HepG2 (cell line): ENCODE measurements around the gene OBSL1. TPM values are rescaled to one million over a fixed set of nuclear protein-coding genes. Genes with fewer than 3 reads are reported as not detected.

ENCODE experiments used
- ATAC-seq: fragments of 200-7000 bp; cut with Tn5 transposase; 3 replicates; pipeline ENCODE4 v1.9.1; 2020; ENCODE audit warnings: mild to moderate bottlenecking, moderate library complexity
- BruUV-seq: library from RNA; stranded (reverse); fragments of 400-500 nt; replicated peaks from 2 replicates; lab custom pipeline; 2021; lab: Mats Ljungman, UMichigan
- CTCF ChIA-PET: fragments of 300-600 bp; formaldehyde crosslinking; extraction: SDS; loops from one replicate; lab custom pipeline; 2021; ENCODE audit warnings: low total read pairs, inconsistent platforms, low intra/inter-chr PET ratio; lab: Yijun Ruan, JAX
- POLR2A ChIA-PET: fragments of 350-600 bp; sonication (Branson Sonifier 250); formaldehyde crosslinking; loops from one replicate; lab custom pipeline; 2020; ENCODE audit warnings: antibody characterized with exemption, inconsistent platforms; lab: Yijun Ruan, JAX
- DNase-seq: peaks from one replicate; pipeline ENCODE4 v3.0.0-alpha.2; 2015; ENCODE audit warnings: low spot score
- FAIRE-seq: peaks from 3 replicates; lab custom pipeline; 2011; peaks lifted over from hg19 to GRCh38; lab: Jason Lieb, UNC
- H2AFZ ChIP-seq: one replicate; pipeline ENCODE4 v1.6.1; 2011; ENCODE audit warnings: low read length, inconsistent platforms
- H3K27ac ChIP-seq: fragments of 300-600 bp; 3 replicates; pipeline ENCODE4 v1.8.0; 2011; ENCODE audit warnings: mixed run types, mild to moderate bottlenecking, mixed read lengths, low read length, inconsistent platforms; ENCODE audit not compliant: insufficient read depth; ENCODE audit errors: extremely low read length
- H3K27me3 ChIP-seq, 2 experiments: fragments of 200-600 bp in 1 of 2; 2 replicates in 1 of 2; 3 replicates in 1 of 2; pipeline versions ENCODE4 v1.6.0 to v1.8.0; 2011; ENCODE audit warnings: low read length in 2 of 2, mild to moderate bottlenecking in 2 of 2, moderate library complexity in 2 of 2, inconsistent platforms in 1 of 2; ENCODE audit not compliant: insufficient read depth in 2 of 2, control insufficient read depth in 1 of 2
- H3K36me3 ChIP-seq, 2 experiments: fragments of 200-600 bp in 1 of 2; replicated peaks in 1 of 2; 2 replicates in 1 of 2; 3 replicates in 1 of 2; pipeline versions ENCODE4 v1.5.1 to v1.8.0; 2011; ENCODE audit warnings: low read length in 2 of 2, inconsistent platforms in 1 of 2; ENCODE audit not compliant: insufficient read depth in 2 of 2, control insufficient read depth in 1 of 2
- H3K4me1 ChIP-seq: 2 replicates; pipeline ENCODE4 v1.5.1; 2012; ENCODE audit warnings: low read length, inconsistent platforms; ENCODE audit not compliant: insufficient read depth
- H3K4me2 ChIP-seq: 2 replicates; pipeline ENCODE4 v1.6.0; 2011; ENCODE audit warnings: low read depth, low read length, inconsistent platforms
- H3K4me3 ChIP-seq, 3 experiments: fragments of 200-600 bp in 1 of 3; sonication (generic), shearing (Covaris generic) in 1 of 3; replicated peaks in 1 of 3; 2 replicates each; pipeline ENCODE4 v1.5.1; 2011 to 2016; ENCODE audit warnings: low read length in 3 of 3, inconsistent platforms in 2 of 3, low read depth in 2 of 3, mild to moderate bottlenecking in 2 of 3, control low read depth in 1 of 3, mixed read lengths in 1 of 3; ENCODE audit not compliant: insufficient read depth in 1 of 3
- H3K79me2 ChIP-seq: one replicate; pipeline ENCODE4 v1.6.1; 2011; ENCODE audit warnings: low read length, inconsistent platforms; ENCODE audit not compliant: insufficient read depth
- H3K9ac ChIP-seq: 2 replicates; pipeline ENCODE4 v1.6.0; 2011; ENCODE audit warnings: mild to moderate bottlenecking, low read depth, low read length, inconsistent platforms; ENCODE audit not compliant: insufficient read depth
- H3K9me3 ChIP-seq: 2 replicates; pipeline ENCODE4 v1.5.1; 2012; ENCODE audit warnings: mild to moderate bottlenecking, low read length
- H4K20me1 ChIP-seq: 2 replicates; pipeline ENCODE4 v1.6.0; 2011; ENCODE audit warnings: inconsistent platforms, mild to moderate bottlenecking, low read length, moderate library complexity; ENCODE audit not compliant: insufficient read depth
- AFF4 ChIP-seq: sonication (generic); formaldehyde crosslinking; IDR thresholded peaks from 2 replicates; pipeline ENCODE4 v1.4.0; 2020; ENCODE audit warnings: missing genetic modification reagents
- BRCA1 ChIP-seq: sonication (generic); formaldehyde crosslinking; IDR thresholded peaks from 2 replicates; pipeline ENCODE4 v1.4.0; 2020; ENCODE audit warnings: missing genetic modification reagents
- CCDC6 ChIP-seq: sonication (generic); formaldehyde crosslinking; IDR thresholded peaks from 2 replicates; pipeline ENCODE4 v1.8.1; 2022; ENCODE audit warnings: mild to moderate bottlenecking, missing genetic modification reagents, moderate library complexity
- DMTF1 ChIP-seq: sonication (generic); formaldehyde crosslinking; IDR thresholded peaks from 2 replicates; pipeline ENCODE4 v1.4.0; 2020; ENCODE audit warnings: mild to moderate bottlenecking, missing genetic modification reagents
- MAF1 ChIP-seq: sonication (generic); formaldehyde crosslinking; IDR thresholded peaks from 2 replicates; pipeline ENCODE4 v1.5.0; 2020; ENCODE audit warnings: missing genetic modification reagents, borderline replicate concordance
- MTF1 ChIP-seq: sonication (generic); formaldehyde crosslinking; IDR thresholded peaks from 2 replicates; pipeline ENCODE4 v1.5.0; 2020; ENCODE audit warnings: missing genetic modification reagents
- NFRKB ChIP-seq: fragments of 450-650 bp; IDR thresholded peaks from 2 replicates; pipeline ENCODE4 v1.6.1; 2017
- PAWR ChIP-seq: sonication (generic); formaldehyde crosslinking; IDR thresholded peaks from 2 replicates; pipeline ENCODE4 v1.4.0; 2020; ENCODE audit warnings: missing genetic modification reagents, mild to moderate bottlenecking, borderline replicate concordance
- PHF20 ChIP-seq: sonication (generic); formaldehyde crosslinking; IDR thresholded peaks from 2 replicates; pipeline ENCODE4 v1.5.0; 2020; ENCODE audit warnings: mild to moderate bottlenecking, missing genetic modification reagents
- POLR2AphosphoS2 ChIP-seq: IDR thresholded peaks from 2 replicates; pipeline ENCODE4 v1.6.1; 2011; ENCODE audit warnings: low read depth, low read length, improper control_type of control experiment
- SALL1 ChIP-seq: sonication (generic); formaldehyde crosslinking; IDR thresholded peaks from 2 replicates; pipeline ENCODE4 v1.8.0; 2022; ENCODE audit warnings: mild to moderate bottlenecking, missing genetic modification reagents
- STAT5B ChIP-seq: sonication (generic); formaldehyde crosslinking; IDR thresholded peaks from 2 replicates; pipeline ENCODE4 v1.4.0; 2020; ENCODE audit warnings: missing genetic modification reagents
- SYNCRIP ChIP-seq: fragments of 200-400 bp; formaldehyde crosslinking; IDR thresholded peaks from 2 replicates; pipeline ENCODE4 v1.6.1; 2018; ENCODE audit warnings: mild to moderate bottlenecking, low read depth, low read length; ENCODE audit not compliant: insufficient read depth
- YEATS4 ChIP-seq: sonication (generic); formaldehyde crosslinking; IDR thresholded peaks from 2 replicates; pipeline ENCODE4 v1.4.0; 2020; ENCODE audit warnings: missing genetic modification reagents, borderline replicate concordance
- ZNF329 ChIP-seq: sonication (generic); formaldehyde crosslinking; IDR thresholded peaks from 2 replicates; pipeline ENCODE4 v1.9.0; 2021; ENCODE audit warnings: low read depth, mild to moderate bottlenecking, missing genetic modification reagents
- ZNF337 ChIP-seq: sonication (generic); formaldehyde crosslinking; IDR thresholded peaks from 2 replicates; pipeline ENCODE4 v1.5.1; 2020; ENCODE audit warnings: missing genetic modification reagents, low read depth, mild to moderate bottlenecking, borderline replicate concordance
- ZNF562 ChIP-seq: sonication (generic); formaldehyde crosslinking; IDR thresholded peaks from 2 replicates; pipeline ENCODE4 v1.8.0; 2022; ENCODE audit warnings: missing genetic modification reagents, borderline replicate concordance
- ZNF567 ChIP-seq: sonication (generic); formaldehyde crosslinking; IDR thresholded peaks from 2 replicates; pipeline ENCODE4 v1.8.1; 2023; ENCODE audit warnings: mild to moderate bottlenecking, missing genetic modification reagents, borderline replicate concordance
- WGBS: methylation state at CpG from one replicate; pipeline ENCODE4 v1.1.6; 2017; ENCODE audit warnings: low lambda C conversion rate; 5-methylcytosine and 5-hydroxymethylcytosine counted together
- in situ Hi-C: cut with HindIII; loops from 2 replicates; pipeline ENCODE4 v1.10.0; 2017; ENCODE audit warnings: low pct_unique_long_range_greater_than_20kb; ENCODE audit not compliant: extremely low pct_ligation_motif_present
- intact Hi-C: fragments of 100-400 bp; cut with micrococcal nuclease; formaldehyde crosslinking; loops from one replicate; pipeline ENCODE4 v1.10.0; 2022; ENCODE audit not compliant: unreplicated experiment
- polyA plus RNA-seq, 8 experiments: library from polyadenylated mRNA; depleted of rRNA in 3 of 8; stranded (reverse) in 7 of 8; unstranded in 1 of 8; fragments of >200 nt; fragmentation: Illumina TruSeq in 4 of 8; extraction: Trizol in 4 of 8; gene quantifications; 2 replicates each; pipeline versions ENCODE4 v1.2.1 to v1.2.3, GENCODE V29; 2011 to 2016; ENCODE audit warnings: low read depth in 4 of 8, missing spikeins in 1 of 8, mixed read lengths in 1 of 8; ENCODE audit not compliant: insufficient read depth in 1 of 8
- total RNA-seq, 5 experiments: library from RNA; depleted of rRNA; stranded (reverse); fragments of >200 nt; fragmentation: Illumina TruSeq; extraction: Trizol; gene quantifications; 2 replicates each; pipeline ENCODE4 v1.2.3, GENCODE V29; 2016; ENCODE audit warnings: low read depth in 1 of 5

The OBSL1 gene
- total and polyA plus RNA-seq, 2 of the 13 experiments (the other 11 are each of a cell fraction or from before 2014, with no cell fraction given) = 86.7 to 218 TPM

- TF ChIP-seq SYNCRIP = no peak
- no peak for TF ChIP-seq MTF1 (CRISPR knock-in tag)
- no peak for TF ChIP-seq PAWR (CRISPR knock-in tag)
- TF ChIP-seq MAF1 (CRISPR knock-in tag) = no peak
- TF ChIP-seq AFF4 = no peak
- TF ChIP-seq YEATS4 = no peak
- no peak for TF ChIP-seq POLR2AphosphoS2
These were observed 47.4 kb upstream of the OBSL1 start (continued) for GRCh38 chr2:219618733-219619122.

- Histone ChIP-seq H3K79me2 (no peaks in the 10 kb centered on the region), H2AFZ (no peak overlapping the region), H4K20me1 (no peaks in the 10 kb centered on the region), H3K4me2 (no peak overlapping the region), H3K4me3 (no peak overlapping the region), H3K4me1 (peaks cover 10% of the 10 kb centered on the region), H3K9ac (no peak overlapping the region), H3K36me3 (peaks cover 3 to 16% of the 10 kb centered on the region in 2 experiments; a peak in 4 of 5 replicates), H3K27me3 (peaks cover 0 to 8% of the 10 kb centered on the region in 2 experiments; a peak in 2 of 5 replicates), H3K27ac (no peak overlapping the region), H3K9me3 (no peaks in the 10 kb centered on the region)
- WGBS = 94% methylated on average over 4 of the region's 4 CpGs
- no peak for FAIRE-seq
- DNase-seq = no peak
- no peak for ATAC-seq
- CTCF ChIA-PET = no interaction called here
- in situ Hi-C loops = no loop called here
- no TSS peak for BruUV-seq
- intact Hi-C loops = no loop called here
- POLR2A ChIA-PET = no interaction called here
- no peak for TF ChIP-seq BRCA1
- TF ChIP-seq NFRKB = no peak
- no peak for TF ChIP-seq CCDC6
- no peak for TF ChIP-seq ZNF337
- no peak for TF ChIP-seq PHF20
- TF ChIP-seq STAT5B (CRISPR knock-in tag) = no peak
- TF ChIP-seq ZNF329 (CRISPR knock-in tag) = no peak
- no peak for TF ChIP-seq DMTF1 (CRISPR knock-in tag)
- TF ChIP-seq ZNF567 (CRISPR knock-in tag) = no peak
- no peak for TF ChIP-seq SALL1 (CRISPR knock-in tag)
- TF ChIP-seq ZNF562 = no peak
These were observed 45.2 kb upstream of the OBSL1 start for GRCh38 chr2:219616550-219616949.
